Measurements from ENCODE around the gene SLC44A4.

SLC44A4 gene

DNA sequence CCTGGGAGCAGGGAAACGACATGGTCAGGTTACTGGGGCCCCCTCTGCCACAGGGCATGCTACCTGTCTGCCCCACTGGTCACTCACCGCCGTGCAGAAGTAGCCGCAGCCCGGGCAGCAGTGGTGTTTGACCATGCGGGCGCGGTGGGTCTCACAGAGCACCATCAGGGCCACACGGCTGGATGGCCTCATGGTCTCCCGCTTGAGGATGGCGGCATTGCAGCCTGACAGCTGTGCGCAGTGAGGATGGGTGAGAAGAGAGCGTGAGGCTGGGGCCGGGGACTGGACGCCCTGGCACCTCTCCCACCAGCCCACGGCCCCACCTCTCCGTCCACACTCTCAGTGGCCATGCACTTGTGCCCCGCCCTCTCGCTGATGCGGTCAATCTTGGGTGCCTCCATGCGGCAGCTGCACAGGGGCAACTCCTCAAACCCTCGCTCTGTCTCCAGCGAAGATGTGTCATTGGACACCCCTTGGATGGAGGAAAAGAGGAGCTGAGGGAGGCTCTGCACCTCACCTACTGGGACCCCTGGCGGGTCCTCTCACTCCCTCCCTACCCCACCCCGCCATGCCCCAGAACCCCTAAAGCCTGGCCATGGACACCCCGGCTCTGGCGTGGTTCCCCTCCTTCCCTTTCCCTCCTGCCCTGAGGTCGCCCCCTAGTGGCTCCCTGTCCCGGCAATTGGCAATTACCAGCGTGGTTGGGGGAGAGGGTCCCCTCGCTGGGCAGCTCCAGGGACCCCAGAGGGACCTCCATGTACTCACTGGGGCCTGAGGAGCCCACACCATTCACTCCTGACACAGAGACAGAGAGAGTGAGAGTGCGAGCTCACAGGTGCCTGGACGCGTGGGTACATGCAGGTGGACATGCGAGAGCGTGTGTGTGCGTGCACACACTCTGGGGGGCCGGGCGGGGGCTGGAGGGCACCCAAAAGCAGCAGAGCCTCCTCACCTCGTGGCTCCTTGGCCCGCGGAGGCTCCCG, 9.8 kb upstream of the SLC44A4 start:
- TF ChIP-seq, protein P1, sequence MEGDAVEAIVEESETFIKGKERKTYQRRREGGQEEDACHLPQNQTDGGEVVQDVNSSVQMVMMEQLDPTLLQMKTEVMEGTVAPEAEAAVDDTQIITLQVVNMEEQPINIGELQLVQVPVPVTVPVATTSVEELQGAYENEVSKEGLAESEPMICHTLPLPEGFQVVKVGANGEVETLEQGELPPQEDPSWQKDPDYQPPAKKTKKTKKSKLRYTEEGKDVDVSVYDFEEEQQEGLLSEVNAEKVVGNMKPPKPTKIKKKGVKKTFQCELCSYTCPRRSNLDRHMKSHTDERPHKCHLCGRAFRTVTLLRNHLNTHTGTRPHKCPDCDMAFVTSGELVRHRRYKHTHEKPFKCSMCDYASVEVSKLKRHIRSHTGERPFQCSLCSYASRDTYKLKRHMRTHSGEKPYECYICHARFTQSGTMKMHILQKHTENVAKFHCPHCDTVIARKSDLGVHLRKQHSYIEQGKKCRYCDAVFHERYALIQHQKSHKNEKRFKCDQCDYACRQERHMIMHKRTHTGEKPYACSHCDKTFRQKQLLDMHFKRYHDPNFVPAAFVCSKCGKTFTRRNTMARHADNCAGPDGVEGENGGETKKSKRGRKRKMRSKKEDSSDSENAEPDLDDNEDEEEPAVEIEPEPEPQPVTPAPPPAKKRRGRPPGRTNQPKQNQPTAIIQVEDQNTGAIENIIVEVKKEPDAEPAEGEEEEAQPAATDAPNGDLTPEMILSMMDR (conservative IDR thresholded peaks at IDR 0.05), result peak; percentile 87
- H3K27ac ChIP-seq, result no peak overlapping the region

DNA sequence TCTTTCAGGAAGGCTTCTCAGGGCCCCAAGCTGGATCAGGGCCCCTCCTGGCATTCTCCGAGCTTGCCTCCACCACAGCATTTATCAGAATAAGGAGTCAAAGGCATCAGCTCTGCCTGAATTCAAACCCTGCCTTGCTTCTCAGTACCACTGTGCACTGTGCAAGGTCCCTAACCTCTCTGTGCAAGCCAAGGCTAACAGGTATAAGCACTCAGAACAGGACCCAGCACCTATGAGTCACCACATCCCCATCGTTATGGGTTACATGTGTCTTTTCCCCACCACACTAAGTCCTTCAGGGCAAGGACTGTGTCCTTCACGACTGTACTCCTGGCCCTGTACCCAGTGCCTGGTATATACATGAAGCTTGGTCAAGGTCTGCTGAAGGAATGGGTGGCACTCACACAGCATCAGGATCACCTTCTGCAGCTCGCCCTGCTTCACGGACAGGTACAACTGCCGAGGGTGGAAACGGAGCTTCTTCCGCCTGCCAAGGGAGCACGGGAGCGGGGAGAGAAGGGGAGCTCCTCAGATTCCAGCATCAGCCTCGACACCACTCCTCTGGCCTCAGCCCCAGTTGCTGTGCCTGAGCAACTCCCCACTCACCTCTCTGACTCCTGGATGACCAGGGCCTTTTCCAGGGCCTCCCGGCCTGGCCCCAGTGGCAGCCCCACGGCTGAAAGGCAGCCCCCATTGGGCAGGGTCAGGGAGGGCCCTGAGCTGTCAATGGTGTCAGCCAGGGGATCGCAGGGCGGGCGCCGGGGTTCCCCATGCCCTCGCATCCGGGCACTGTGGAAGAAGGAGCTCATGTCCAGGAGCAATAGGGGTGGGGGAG, 8.6 kb upstream of the SLC44A4 start:
- TF ChIP-seq, protein P1 (conservative IDR thresholded peaks at IDR 0.05), result no peak

DNA sequence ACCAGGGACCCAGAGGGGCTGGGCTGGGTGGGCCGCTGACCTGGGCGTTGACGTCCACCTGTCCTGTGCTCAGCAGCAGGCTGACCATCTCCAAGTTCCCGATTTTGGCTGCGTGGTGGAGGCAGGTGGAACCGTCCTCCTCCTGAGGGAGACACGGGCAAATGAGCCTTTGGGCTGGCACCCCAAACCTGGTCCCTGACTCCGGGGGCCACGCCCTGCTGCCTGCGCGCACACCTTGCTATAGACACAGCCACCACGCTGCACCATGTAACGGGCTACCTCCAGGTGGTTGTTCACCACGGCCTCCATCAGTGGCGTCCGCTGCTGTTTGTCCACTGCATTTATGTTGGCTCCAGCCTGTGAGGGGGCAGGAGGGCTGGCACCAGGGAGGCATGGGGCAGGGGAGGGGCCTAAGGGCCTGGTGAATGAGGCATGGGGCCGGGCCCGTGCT, 7.8 kb upstream of the SLC44A4 start:
- H3K27ac ChIP-seq, result no peak overlapping the region
- TF ChIP-seq, protein P1 (conservative IDR thresholded peaks at IDR 0.05), result no peak

More for the DNA sequence above, 8.6 kb upstream of the SLC44A4 start:
- H3K27ac ChIP-seq, result no peak overlapping the region

DNA sequence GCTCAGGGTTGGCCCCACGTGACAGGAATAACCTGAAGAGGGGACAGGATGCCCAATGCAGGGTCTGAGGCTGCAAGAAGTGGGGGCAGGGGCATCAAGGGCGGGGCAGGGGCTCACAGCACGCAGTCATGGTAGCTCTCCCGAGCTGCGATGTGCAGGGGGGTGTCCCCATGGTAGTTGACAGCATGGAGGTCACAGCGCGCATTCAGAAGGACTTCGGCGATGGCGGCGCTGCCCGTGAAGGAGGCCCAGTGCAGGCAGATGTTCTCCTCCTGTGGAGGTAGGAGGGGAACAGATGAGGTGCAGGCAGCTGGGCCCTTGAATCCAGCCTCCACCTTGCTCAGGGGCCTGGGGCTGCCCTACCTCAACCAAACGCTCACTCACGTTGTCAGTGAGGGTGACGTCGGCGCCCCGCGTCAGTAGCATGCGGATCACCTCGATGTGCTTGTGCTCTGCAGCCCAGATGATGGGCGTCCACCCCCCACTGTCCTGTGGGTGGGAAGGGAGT, 5.8 kb upstream of the SLC44A4 start:
- H3K27ac ChIP-seq, result no peak overlapping the region
- TF ChIP-seq, protein P1 (conservative IDR thresholded peaks at IDR 0.05), result no peak

DNA sequence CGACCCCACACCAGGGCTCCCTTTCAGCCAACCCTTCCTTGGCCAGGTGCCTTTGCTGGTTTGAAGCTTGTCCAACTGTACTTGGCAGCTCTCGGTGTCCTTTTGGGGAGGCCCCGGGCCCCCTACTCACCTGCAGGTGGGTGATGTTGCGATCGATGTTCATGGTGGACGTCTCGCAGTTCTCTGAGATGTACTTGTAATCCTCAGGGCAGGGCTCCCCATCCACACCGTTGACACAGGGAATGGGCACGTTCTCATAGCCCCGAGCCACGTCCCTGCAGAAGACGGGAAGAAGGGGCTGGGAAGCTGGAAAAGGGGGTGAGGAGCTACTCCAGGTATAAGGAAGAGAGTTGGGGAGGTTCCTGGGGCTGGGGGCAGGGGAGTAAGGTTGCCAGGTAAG, 4.9 kb upstream of the SLC44A4 start:
- TF ChIP-seq, protein P1 (conservative IDR thresholded peaks at IDR 0.05), result no peak
- no peak overlapping the region for H3K27ac ChIP-seq

DNA sequence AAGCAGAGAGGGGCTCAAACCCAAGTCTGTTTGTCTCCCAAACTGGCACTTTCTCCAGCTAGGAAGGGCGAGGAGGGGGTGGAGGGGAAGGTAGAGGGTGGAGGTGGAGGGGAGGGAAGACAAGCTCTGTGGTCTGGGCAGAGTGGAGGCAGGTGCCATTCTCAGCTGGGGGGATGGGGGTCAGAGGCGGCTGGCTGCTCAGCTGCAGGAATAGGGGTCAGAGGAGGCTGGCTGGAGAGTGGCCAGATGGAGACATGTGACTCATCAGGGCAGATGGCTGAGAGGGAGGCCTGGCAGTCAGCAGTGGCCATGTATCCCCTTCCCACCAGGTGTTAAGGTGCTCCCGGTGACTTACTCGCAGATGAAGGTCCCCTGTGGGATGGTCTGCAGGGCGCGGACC, 3.5 kb upstream of the SLC44A4 start:
- no peak overlapping the region for H3K27ac ChIP-seq
- TF ChIP-seq, protein P1 (conservative IDR thresholded peaks at IDR 0.05), result no peak

Measured in VCaP (cell line).